Subcutaneous abdominal adipose tissue (tissue), 5 donors: Measurements from ENCODE around the gene PSMC6.

ENCODE experiments used
- H3K27ac ChIP-seq: one replicate; pipeline ENCODE4 v1.7.0; 2013; ENCODE audit warnings: low read depth, mild to moderate bottlenecking, inconsistent platforms, low read length, moderate library complexity
- H3K27me3 ChIP-seq, 5 donors: one replicate each; pipeline ENCODE4 v1.7.0; 2013; ENCODE audit warnings: low read length in 5 of 5, inconsistent platforms in 1 of 5; ENCODE audit not compliant: control insufficient read depth in 5 of 5, insufficient read depth in 4 of 5
- H3K36me3 ChIP-seq, 5 donors: one replicate each; pipeline ENCODE4 v1.7.0; 2013; ENCODE audit warnings: low read length in 5 of 5; ENCODE audit not compliant: control insufficient read depth in 5 of 5, insufficient read depth in 5 of 5
- H3K4me1 ChIP-seq, 5 donors: one replicate each; pipeline ENCODE4 v1.7.0; 2013; ENCODE audit warnings: low read length in 5 of 5, mild to moderate bottlenecking in 3 of 5, moderate library complexity in 1 of 5; ENCODE audit not compliant: control insufficient read depth in 5 of 5, insufficient read depth in 5 of 5
- H3K4me3 ChIP-seq, 5 donors: one replicate each; pipeline ENCODE4 v1.7.0; 2013; ENCODE audit warnings: low read length in 5 of 5, low read depth in 1 of 5
- H3K9ac ChIP-seq, 5 donors: one replicate each; pipeline ENCODE4 v1.7.0; 2013; ENCODE audit warnings: low read length in 5 of 5, mild to moderate bottlenecking in 4 of 5, moderate library complexity in 3 of 5
- H3K9me3 ChIP-seq, 5 donors: one replicate each; pipeline ENCODE4 v1.7.0; 2013; ENCODE audit warnings: low read length in 5 of 5; ENCODE audit not compliant: control insufficient read depth in 5 of 5
- donor health status: healthy.
- donor health status: healthy.
- donor health status: healthy.
- donor health status: healthy.
- donor health status: healthy.

The PSMC6 gene

GRCh38 chr14:52706724-52707706 lies at the start of gene PSMC6:
Gene PSMC6, plus strand, starts transcription at chr14:52707200. Its CDS starts 20 bp downstream, at chr14:52707220.
- H3K9me3 ChIP-seq = no peaks in the 10 kb centered on the region
- H3K36me3 ChIP-seq = peaks cover 16 to 25% (median 23%) of the 10 kb centered on the region in 5 donors
- H3K27ac ChIP-seq = peak within 1 kb of the TSS; percentile 89
- no peaks in the 10 kb centered on the region for H3K27me3 ChIP-seq
- peak within 1 kb of the TSS; percentile 74 to 99 (median 96) for H3K4me3 ChIP-seq
- H3K9ac ChIP-seq = peak within 1 kb of the TSS; percentile 82 to 96 (median 90)
- peaks cover 4 to 23% (median 18%) of the 10 kb centered on the region in 5 donors for H3K4me1 ChIP-seq

GRCh38 chr14:52660325-52660724 lies 46.7 kb upstream of the PSMC6 start:
- Histone ChIP-seq H3K9me3 (no peaks in the 10 kb centered on the region), H3K27ac (no peak overlapping the region), H3K4me3 (no peak overlapping the region), H3K36me3 (peaks cover 9 to 17% (median 15%) of the 10 kb centered on the region in 5 donors), H3K9ac (no peak overlapping the region), H3K27me3 (no peaks in the 10 kb centered on the region), H3K4me1 (no peaks in the 10 kb centered on the region)

GRCh38 chr14:52660832-52661231 lies 46.2 kb upstream of the PSMC6 start:
- Histone ChIP-seq H3K4me1 (no peaks in the 10 kb centered on the region), H3K9ac (no peak overlapping the region), H3K4me3 (no peak overlapping the region), H3K36me3 (peaks cover 14 to 22% (median 17%) of the 10 kb centered on the region in 5 donors), H3K27ac (no peak overlapping the region), H3K9me3 (no peaks in the 10 kb centered on the region), H3K27me3 (no peaks in the 10 kb centered on the region)

- Histone ChIP-seq H3K27ac (no peak overlapping the region), H3K4me1 (no peaks in the 10 kb centered on the region), H3K4me3 (no peak overlapping the region), H3K36me3 (peaks cover 15 to 25% (median 18%) of the 10 kb centered on the region in 5 donors), H3K27me3 (no peaks in the 10 kb centered on the region), H3K9ac (no peak overlapping the region), H3K9me3 (no peaks in the 10 kb centered on the region)
These were observed 45.7 kb upstream of the PSMC6 start for GRCh38 chr14:52661314-52661713.

GRCh38 chr14:52663850-52664249 lies 43.1 kb upstream of the PSMC6 start:
- no peaks in the 10 kb centered on the region for H3K27me3 ChIP-seq
- H3K4me1 ChIP-seq = no peaks in the 10 kb centered on the region
- peaks cover 5 to 23% (median 19%) of the 10 kb centered on the region in 5 donors for H3K36me3 ChIP-seq
- H3K9ac ChIP-seq = no peak overlapping the region
- no peak overlapping the region for H3K4me3 ChIP-seq
- no peaks in the 10 kb centered on the region for H3K9me3 ChIP-seq
- H3K27ac ChIP-seq = no peak overlapping the region

GRCh38 chr14:52678591-52678990 lies 28.4 kb upstream of the PSMC6 start:
- Histone ChIP-seq H3K36me3 (peaks cover 10 to 30% (median 20%) of the 10 kb centered on the region in 5 donors), H3K4me3 (no peak overlapping the region), H3K27me3 (no peaks in the 10 kb centered on the region), H3K9ac (no peak overlapping the region), H3K4me1 (no peaks in the 10 kb centered on the region), H3K27ac (no peak overlapping the region), H3K9me3 (no peaks in the 10 kb centered on the region)

GRCh38 chr14:52683985-52684520 lies 22.9 kb upstream of the PSMC6 start:
- peaks cover 0 to 9% (median 4%) of the 10 kb centered on the region in 5 donors for H3K36me3 ChIP-seq
- H3K4me3 ChIP-seq = no peak overlapping the region
- H3K9ac ChIP-seq = no peak overlapping the region
- no peaks in the 10 kb centered on the region for H3K27me3 ChIP-seq
- H3K4me1 ChIP-seq = peaks cover 0 to 3% (median 0%) of the 10 kb centered on the region in 5 donors
- no peaks in the 10 kb centered on the region for H3K9me3 ChIP-seq
- H3K27ac ChIP-seq = no peak overlapping the region

- Histone ChIP-seq H3K27ac (no peak overlapping the region), H3K27me3 (no peaks in the 10 kb centered on the region), H3K9ac (no peak overlapping the region), H3K4me1 (peaks cover 0 to 3% (median 0%) of the 10 kb centered on the region in 5 donors), H3K4me3 (no peak overlapping the region), H3K36me3 (peaks cover 0 to 3% (median under 1%) of the 10 kb centered on the region in 5 donors), H3K9me3 (no peaks in the 10 kb centered on the region)
These were observed 20.8 kb upstream of the PSMC6 start for GRCh38 chr14:52686176-52686575.

GRCh38 chr14:52690983-52691760 lies 15.8 kb upstream of the PSMC6 start:
- Histone ChIP-seq H3K4me3 (no peak overlapping the region), H3K9ac (no peak overlapping the region), H3K4me1 (peaks cover 0 to 25% (median 14%) of the 10 kb centered on the region in 5 donors), H3K27me3 (no peaks in the 10 kb centered on the region), H3K36me3 (no peaks in the 10 kb centered on the region), H3K27ac (no peak overlapping the region), H3K9me3 (no peaks in the 10 kb centered on the region)
